Esophagus muscularis mucosa (tissue), 4 donors: Measurements from ENCODE around the gene ADCY3. TPM values are rescaled to one million over a fixed set of nuclear protein-coding genes. Genes with fewer than 3 reads are reported as not detected.

ENCODE experiments used
- DNase-seq: peaks from one replicate; pipeline ENCODE4 v3.0.0-alpha.2; 2017; ENCODE audit errors: extremely low spot score
- H3K27ac ChIP-seq, 4 donors: fragments of 200-600 bp; sonication (generic); replicated peaks in 1 of 4; 1 replicate in 3 of 4; 2 replicates in 1 of 4; pipeline ENCODE4 v1.5.1; 2016 to 2019; ENCODE audit warnings: mild to moderate bottlenecking in 1 of 4
- H3K27me3 ChIP-seq, 4 donors: fragments of 200-600 bp; sonication (generic); one replicate each; pipeline versions ENCODE4 v1.5.1 to v1.6.0; 2016 to 2019
- H3K36me3 ChIP-seq, 4 donors: fragments of 200-600 bp; sonication (generic); one replicate each; pipeline ENCODE4 v1.5.1; 2016 to 2019
- H3K4me1 ChIP-seq, 4 donors: fragments of 200-600 bp; sonication (generic); one replicate each; pipeline ENCODE4 v1.5.1; 2016 to 2019
- H3K4me3 ChIP-seq, 4 donors: fragments of 200-600 bp; sonication (generic); 1 replicate in 2 of 4; 2 replicates in 2 of 4; pipeline ENCODE4 v1.5.1; 2016 to 2019; ENCODE audit warnings: mild to moderate bottlenecking in 4 of 4, moderate library complexity in 1 of 4
- H3K9me3 ChIP-seq, 4 donors: fragments of 200-600 bp; sonication (generic); 1 replicate in 3 of 4; 2 replicates in 1 of 4; pipeline ENCODE4 v1.5.1; 2016 to 2019
- EP300 ChIP-seq: sonication (generic); formaldehyde crosslinking; IDR thresholded peaks from one replicate; pipeline ENCODE4 v1.6.1; 2017; ENCODE audit warnings: antibody characterized with exemption
- POLR2A ChIP-seq: fragments of 450-650 bp; IDR thresholded peaks from one replicate; pipeline ENCODE4 v1.6.1; 2017; ENCODE audit warnings: antibody characterized with exemption, moderate library complexity, mild to moderate bottlenecking, low read depth
- POLR2AphosphoS5 ChIP-seq, 2 donors: sonication (generic); formaldehyde crosslinking; IDR thresholded peaks; one replicate each; pipeline ENCODE4 v1.6.1; 2017; ENCODE audit warnings: antibody characterized with exemption in 2 of 2
- WGBS: methylation state at CpG from one replicate; pipeline ENCODE4 v1.1.5; 2018; 5-methylcytosine and 5-hydroxymethylcytosine counted together
- intact Hi-C: fragments of 100-400 bp; cut with DNase I; formaldehyde crosslinking; loops from one replicate; pipeline ENCODE4 v1.15.1; 2023
- total RNA-seq, 4 donors: library from RNA; depleted of rRNA; stranded (reverse); fragments of >200 nt; gene quantifications; one replicate each; pipeline versions ENCODE4 v1.1.0 to v1.2.1, GENCODE V29; 2016
- TF ChIP-seq, protein P1 (sequence below), 3 experiments: fragments of 200-600 bp in 2 of 3; fragments of 450-650 bp in 1 of 3; sonication (generic) in 2 of 3; IDR thresholded peaks; one replicate each; pipeline ENCODE4 v1.5.1; 2017 to 2019; ENCODE audit warnings: antibody characterized with exemption in 3 of 3, mild to moderate bottlenecking in 2 of 3, moderate library complexity in 1 of 3

ADCY3 gene
- total RNA-seq, 4 donors from 2014 or later: 21.2 to 70.6 (median 53.8) TPM

DNA sequence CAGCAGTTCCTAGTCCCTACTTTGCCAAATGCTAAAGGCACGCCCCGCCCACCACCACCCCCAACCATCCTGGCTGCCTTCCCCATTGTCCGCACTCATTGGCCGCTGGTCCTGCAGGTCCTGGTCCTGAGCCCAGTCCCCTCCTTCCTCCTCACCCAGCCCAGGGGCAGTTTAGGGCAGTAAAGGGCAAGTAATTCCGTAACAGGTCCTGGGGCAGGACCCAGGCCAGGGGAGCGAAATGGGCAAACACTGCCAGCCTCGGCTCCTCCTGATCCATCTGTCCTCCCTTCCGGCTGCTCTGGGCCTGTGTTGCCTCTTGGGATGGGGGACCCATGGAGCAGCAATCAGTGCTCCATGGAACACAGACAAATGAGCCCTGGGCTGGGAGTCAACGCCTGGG is 6.1 kb downstream of the ADCY3 start:
- Histone ChIP-seq H3K9me3 (peaks cover 0 to 5% (median 0%) of the 10 kb centered on the region in 4 donors), H3K27me3 (no peaks in the 10 kb centered on the region), H3K4me3 (no peak overlapping the region), H3K27ac (peak overlapping the region in 1 of 4 donors; percentile 23), H3K4me1 (peaks cover 1 to 42% (median 35%) of the 10 kb centered on the region in 4 donors), H3K36me3 (peaks cover 0 to 10% (median 2%) of the 10 kb centered on the region in 4 donors)
- no peak for DNase-seq
- intact Hi-C loops: no loop called here
- TF ChIP-seq, protein P1, sequence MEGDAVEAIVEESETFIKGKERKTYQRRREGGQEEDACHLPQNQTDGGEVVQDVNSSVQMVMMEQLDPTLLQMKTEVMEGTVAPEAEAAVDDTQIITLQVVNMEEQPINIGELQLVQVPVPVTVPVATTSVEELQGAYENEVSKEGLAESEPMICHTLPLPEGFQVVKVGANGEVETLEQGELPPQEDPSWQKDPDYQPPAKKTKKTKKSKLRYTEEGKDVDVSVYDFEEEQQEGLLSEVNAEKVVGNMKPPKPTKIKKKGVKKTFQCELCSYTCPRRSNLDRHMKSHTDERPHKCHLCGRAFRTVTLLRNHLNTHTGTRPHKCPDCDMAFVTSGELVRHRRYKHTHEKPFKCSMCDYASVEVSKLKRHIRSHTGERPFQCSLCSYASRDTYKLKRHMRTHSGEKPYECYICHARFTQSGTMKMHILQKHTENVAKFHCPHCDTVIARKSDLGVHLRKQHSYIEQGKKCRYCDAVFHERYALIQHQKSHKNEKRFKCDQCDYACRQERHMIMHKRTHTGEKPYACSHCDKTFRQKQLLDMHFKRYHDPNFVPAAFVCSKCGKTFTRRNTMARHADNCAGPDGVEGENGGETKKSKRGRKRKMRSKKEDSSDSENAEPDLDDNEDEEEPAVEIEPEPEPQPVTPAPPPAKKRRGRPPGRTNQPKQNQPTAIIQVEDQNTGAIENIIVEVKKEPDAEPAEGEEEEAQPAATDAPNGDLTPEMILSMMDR (IDR thresholded peaks at IDR 0.05): no peak
- TF ChIP-seq EP300: no peak
- TF ChIP-seq POLR2AphosphoS5 (IDR thresholded peaks at IDR 0.05): no peak
- WGBS: 98% methylated on average over 5 of the region's 9 CpGs

DNA sequence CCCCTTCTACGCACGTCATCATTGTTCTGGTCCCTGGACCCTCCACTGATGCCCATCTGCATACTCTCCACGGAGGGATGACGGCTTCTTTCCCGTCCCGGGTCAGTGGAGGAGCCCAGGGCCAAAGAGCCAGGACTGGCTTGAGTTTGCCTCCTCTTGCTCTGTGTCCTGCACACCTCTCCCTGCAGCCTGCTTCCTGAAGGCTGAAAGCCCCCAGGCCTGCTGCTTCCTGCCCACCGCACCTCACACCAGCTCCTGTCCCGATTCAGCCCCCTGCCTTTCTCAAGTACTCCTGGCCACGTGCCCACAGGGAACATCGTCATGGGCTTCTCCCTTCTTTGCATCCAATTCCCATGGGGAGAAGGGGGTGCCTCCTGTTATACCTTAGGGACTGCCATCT is 7.1 kb downstream of the ADCY3 start:
- Histone ChIP-seq H3K9me3 (peaks cover 0 to 5% (median 0%) of the 10 kb centered on the region in 4 donors), H3K4me1 (peaks cover 0 to 32% (median 25%) of the 10 kb centered on the region in 4 donors), H3K36me3 (peaks cover 0 to 10% (median 2%) of the 10 kb centered on the region in 4 donors), H3K27me3 (no peaks in the 10 kb centered on the region), H3K4me3 (no peak overlapping the region), H3K27ac (no peak overlapping the region)
- intact Hi-C loops: no loop called here
- DNase-seq: no peak
- no peak for TF ChIP-seq POLR2AphosphoS5 (IDR thresholded peaks at IDR 0.05)
- no peak for TF ChIP-seq POLR2A
- TF ChIP-seq EP300: no peak
- TF ChIP-seq, protein P1 (IDR thresholded peaks at IDR 0.05): no peak
- 79% methylated on average over 10 of the region's 10 CpGs for WGBS

DNA sequence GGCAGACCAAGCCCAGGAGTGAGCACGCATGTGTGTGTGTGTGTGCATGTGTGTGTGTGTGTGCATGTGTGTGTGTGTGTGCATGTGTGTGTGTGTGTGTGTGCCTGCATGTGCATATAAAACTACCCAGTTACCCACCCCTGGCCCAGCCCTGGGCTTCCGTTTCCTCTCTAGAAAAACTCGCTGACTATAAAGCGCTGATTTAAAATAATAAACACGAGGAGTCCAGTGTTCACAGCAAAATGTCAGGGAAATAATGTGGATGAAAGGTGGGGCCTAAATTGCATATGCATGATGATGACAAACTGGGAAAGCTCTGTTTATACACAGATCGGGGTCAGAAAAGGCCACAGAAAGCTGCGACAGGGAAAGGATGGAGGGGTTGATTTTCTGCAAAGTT is 7.5 kb downstream of the ADCY3 start:
- intact Hi-C loops: no loop called here
- Histone ChIP-seq H3K4me3 (no peak overlapping the region), H3K36me3 (peaks cover 0 to 10% (median 2%) of the 10 kb centered on the region in 4 donors), H3K27me3 (no peaks in the 10 kb centered on the region), H3K9me3 (peaks cover 0 to 5% (median 0%) of the 10 kb centered on the region in 4 donors), H3K27ac (no peak overlapping the region), H3K4me1 (peaks cover 0 to 28% (median 21%) of the 10 kb centered on the region in 4 donors)
- 82% methylated on average over 7 of the region's 7 CpGs for WGBS
- DNase-seq: no peak
- TF ChIP-seq POLR2A: no peak
- no peak for TF ChIP-seq POLR2AphosphoS5 (IDR thresholded peaks at IDR 0.05)
- no peak for TF ChIP-seq EP300
- TF ChIP-seq, protein P1 (IDR thresholded peaks at IDR 0.05): no peak

DNA sequence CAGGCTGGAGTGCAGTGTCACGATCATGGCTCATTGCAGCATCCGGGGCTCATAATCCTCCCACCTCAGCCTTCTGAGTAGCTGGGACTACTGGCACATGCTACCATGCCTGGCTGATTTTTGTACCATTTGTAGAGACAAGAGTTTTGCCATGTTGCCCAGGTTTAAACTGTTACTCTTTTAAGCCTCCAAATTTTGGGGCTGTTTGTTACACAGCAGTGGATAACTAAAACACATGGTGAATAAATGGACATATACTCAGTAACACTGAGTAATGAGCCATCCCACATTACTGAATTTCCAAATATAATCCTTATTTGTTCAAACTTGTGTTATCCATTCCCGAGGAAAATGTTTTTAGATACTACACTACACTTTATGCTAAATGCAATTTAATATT is 9.8 kb downstream of the ADCY3 start:
- H3K27me3 ChIP-seq: no peaks in the 10 kb centered on the region
- peaks cover 0 to 5% (median 0%) of the 10 kb centered on the region in 4 donors for H3K9me3 ChIP-seq
- peaks cover 0 to 10% (median 2%) of the 10 kb centered on the region in 4 donors for H3K36me3 ChIP-seq
- H3K4me3 ChIP-seq: no peak overlapping the region
- WGBS: 94% methylated on average over 3 of the region's 3 CpGs
- no peak for DNase-seq
- TF ChIP-seq EP300: no peak
- TF ChIP-seq POLR2AphosphoS5 (IDR thresholded peaks at IDR 0.05): no peak
- TF ChIP-seq, protein P1 (IDR thresholded peaks at IDR 0.05): no peak
- no peak for TF ChIP-seq POLR2A
- peaks cover 0 to 16% (median 10%) of the 10 kb centered on the region in 4 donors for H3K4me1 ChIP-seq
- no peak overlapping the region for H3K27ac ChIP-seq
- intact Hi-C loops: no loop called here

DNA sequence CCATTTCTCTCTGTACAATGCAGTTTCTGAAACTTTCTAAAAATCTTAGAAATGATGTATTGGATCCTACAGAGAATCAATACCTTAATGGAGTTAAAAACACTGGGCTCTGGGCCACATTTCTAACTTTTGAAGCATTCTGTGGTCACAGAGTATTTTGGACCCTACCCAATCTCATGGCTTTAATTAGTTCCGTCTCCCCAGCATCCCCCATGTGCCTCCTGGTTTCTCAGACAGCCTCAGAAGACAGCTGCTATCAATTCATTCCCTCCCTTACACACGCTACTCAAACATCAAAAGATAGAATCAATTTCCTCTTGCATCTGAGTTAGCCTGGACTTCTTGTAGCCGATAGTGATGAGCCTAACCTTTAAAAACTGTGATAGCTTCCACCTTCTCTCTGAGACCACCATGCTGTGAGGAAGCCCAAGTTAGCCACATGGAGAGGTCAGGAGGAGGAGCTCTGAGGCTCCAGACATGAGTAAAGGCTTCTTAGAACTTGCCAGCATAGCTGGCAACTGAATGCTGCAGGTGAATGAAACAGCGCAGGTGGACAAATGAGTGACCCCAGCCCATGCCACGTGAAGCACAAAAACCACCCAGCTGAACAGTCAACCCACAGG is 10.4 kb downstream of the ADCY3 start:
- Histone ChIP-seq H3K27ac (no peak overlapping the region), H3K9me3 (peaks cover 0 to 5% (median 0%) of the 10 kb centered on the region in 4 donors), H3K27me3 (no peaks in the 10 kb centered on the region), H3K36me3 (peaks cover 0 to 10% (median 2%) of the 10 kb centered on the region in 4 donors), H3K4me3 (no peak overlapping the region), H3K4me1 (peaks cover 0 to 16% (median 10%) of the 10 kb centered on the region in 4 donors)
- intact Hi-C loops: no loop called here
- 87% methylated on average over 5 of the region's 5 CpGs for WGBS
- DNase-seq: no peak
- no peak for TF ChIP-seq POLR2A
- TF ChIP-seq POLR2AphosphoS5 (IDR thresholded peaks at IDR 0.05): no peak
- TF ChIP-seq EP300: no peak
- TF ChIP-seq, protein P1 (IDR thresholded peaks at IDR 0.05): no peak
